Peyer's patch (tissue), 4 donors: ENCODE measurements around the gene CCNQ.

Source experiments
- CTCF ChIP-seq, 6 experiments: fragments of 450-650 bp in 4 of 6; fragments of 200-600 bp in 2 of 6; sonication (generic) in 1 of 6; IDR thresholded peaks; one replicate each; pipeline ENCODE4 v1.5.1; 2017 to 2019; ENCODE audit warnings: antibody characterized with exemption in 6 of 6, mild to moderate bottlenecking in 3 of 6, moderate library complexity in 1 of 6
- POLR2A ChIP-seq, 2 donors: fragments of 450-650 bp; IDR thresholded peaks; one replicate each; pipeline ENCODE4 v1.5.1; 2017; ENCODE audit warnings: antibody characterized with exemption in 2 of 2, mild to moderate bottlenecking in 2 of 2, moderate library complexity in 2 of 2

- TF ChIP-seq POLR2A (IDR thresholded peaks at IDR 0.05) (no peak), CTCF (IDR thresholded peaks at IDR 0.05) (no peak)
Measured at GRCh38 chrX:153644356-153645125, 45.6 kb upstream of the CCNQ start.
